Neural progenitor cell (in vitro differentiated cells): ENCODE results near the gene OR2C3. TPM values are rescaled to one million over a fixed set of nuclear protein-coding genes. Genes with fewer than 3 reads are reported as not detected.
A peak's percentile ranks its signal among the peaks of the same experiment; 100 is the strongest.

Source experiments
- DNase-seq: peaks from one replicate; pipeline ENCODE4 v3.0.0-alpha.2; 2016; ENCODE audit warnings: low spot score
- H2AFZ ChIP-seq: fragments of 200-600 bp; sonication (generic); replicated peaks from 2 replicates; pipeline ENCODE4 v1.6.1; 2016; ENCODE audit warnings: antibody characterized with exemption
- H3F3A ChIP-seq: fragments of 200-600 bp; sonication (generic); 2 replicates; pipeline ENCODE4 v1.6.1; 2016; ENCODE audit warnings: antibody characterized with exemption, low read depth
- H3K27ac ChIP-seq: fragments of 200-600 bp; sonication (generic); 2 replicates; pipeline ENCODE4 v1.5.1; 2016; ENCODE audit warnings: mild to moderate bottlenecking
- H3K27me3 ChIP-seq: fragments of 200-600 bp; sonication (generic); 2 replicates; pipeline ENCODE4 v1.6.1; 2016; ENCODE audit warnings: mild to moderate bottlenecking, moderate library complexity
- H3K36me3 ChIP-seq: fragments of 200-600 bp; sonication (generic); 2 replicates; pipeline ENCODE4 v1.5.1; 2016
- H3K4me1 ChIP-seq: fragments of 200-600 bp; sonication (generic); 2 replicates; pipeline ENCODE4 v1.6.1; 2016; ENCODE audit warnings: mixed run types
- H3K4me2 ChIP-seq: fragments of 200-600 bp; sonication (generic); 2 replicates; pipeline ENCODE4 v1.6.1; 2016
- H3K4me3 ChIP-seq: fragments of 200-600 bp; sonication (generic); 2 replicates; pipeline ENCODE4 v1.5.1; 2016
- H3K79me2 ChIP-seq: fragments of 200-600 bp; sonication (generic); 2 replicates; pipeline ENCODE4 v1.6.1; 2016; ENCODE audit warnings: low read depth
- H3K9ac ChIP-seq: fragments of 200-600 bp; sonication (generic); 2 replicates; pipeline ENCODE4 v1.6.1; 2016
- H3K9me3 ChIP-seq: fragments of 200-600 bp; sonication (generic); 2 replicates; pipeline ENCODE4 v1.5.1; 2016; ENCODE audit warnings: low read depth
- H4K20me1 ChIP-seq: fragments of 200-600 bp; sonication (generic); 2 replicates; pipeline ENCODE4 v1.6.1; 2016; ENCODE audit warnings: low read depth
- H3K27ac Mint-ChIP-seq: 3 replicates; pipeline ENCODE4 v1.8.0; 2021; ENCODE audit warnings: mixed read lengths
- H3K27me3 Mint-ChIP-seq: 2 replicates; pipeline ENCODE4 v1.8.0; 2022; ENCODE audit warnings: low read depth, mild to moderate bottlenecking, inconsistent platforms, moderate library complexity, mixed read lengths; ENCODE audit not compliant: insufficient read depth
- H3K36me3 Mint-ChIP-seq: 3 replicates; pipeline ENCODE4 v1.8.0; 2021; ENCODE audit warnings: mixed read lengths
- H3K4me1 Mint-ChIP-seq: 3 replicates; pipeline ENCODE4 v1.8.0; 2021; ENCODE audit warnings: mixed read lengths
- H3K4me3 Mint-ChIP-seq: 3 replicates; pipeline ENCODE4 v1.8.0; 2021; ENCODE audit warnings: mild to moderate bottlenecking, moderate library complexity, mixed read lengths
- H3K9me3 Mint-ChIP-seq: 3 replicates; pipeline ENCODE4 v1.8.0; 2020; ENCODE audit warnings: mixed read lengths
- CTCF ChIP-seq: fragments of 200-600 bp; sonication (generic); IDR thresholded peaks from 2 replicates; pipeline ENCODE4 v1.5.1; 2017; ENCODE audit warnings: antibody characterized with exemption, mild to moderate bottlenecking
- EZH2 ChIP-seq: fragments of 200-600 bp; sonication (generic); IDR thresholded peaks from 2 replicates; pipeline ENCODE4 v1.6.1; 2017; ENCODE audit warnings: antibody characterized with exemption, mild to moderate bottlenecking, moderate library complexity
- EZH2phosphoT487 ChIP-seq: fragments of 200-600 bp; sonication (generic); IDR thresholded peaks from 2 replicates; pipeline ENCODE4 v1.6.1; 2017; ENCODE audit warnings: antibody characterized with exemption
- total RNA-seq: library from RNA; depleted of rRNA; stranded (reverse); fragments of >200 nt; gene quantifications from 2 replicates; pipeline ENCODE4 v1.2.3, GENCODE V29; 2015; ENCODE audit warnings: low replicate concordance

OR2C3 gene
- total RNA-seq, 1 donor from 2014 or later = not detected

- H3K27me3 Mint-ChIP-seq = no peaks in the 10 kb centered on the region
- Histone ChIP-seq H3K9ac (no peak overlapping the region), H2AFZ (no peak overlapping the region), H3K4me2 (no peak overlapping the region), H3F3A (no peaks in the 10 kb centered on the region), H3K27me3 (no peaks in the 10 kb centered on the region), H3K36me3 (no peaks in the 10 kb centered on the region), H3K4me1 (no peaks in the 10 kb centered on the region), H3K9me3 (no peaks in the 10 kb centered on the region), H4K20me1 (no peaks in the 10 kb centered on the region), H3K27ac (no peak overlapping the region), H3K4me3 (no peak overlapping the region), H3K79me2 (no peaks in the 10 kb centered on the region)
- H3K9me3 Mint-ChIP-seq = peaks cover 11% of the 10 kb centered on the region
- H3K27ac Mint-ChIP-seq = no peak overlapping the region
- no peak for DNase-seq
- TF ChIP-seq EZH2phosphoT487 (no peak), CTCF (no peak), EZH2 (no peak)
- no peaks in the 10 kb centered on the region for H3K36me3 Mint-ChIP-seq
- no peak overlapping the region for H3K4me3 Mint-ChIP-seq
- H3K4me1 Mint-ChIP-seq = no peaks in the 10 kb centered on the region
These were observed 38.4 kb upstream of the OR2C3 start for GRCh38 chr1:247574664-247575063.

- Histone ChIP-seq H3F3A (no peaks in the 10 kb centered on the region), H3K36me3 (no peaks in the 10 kb centered on the region), H3K27ac (no peak overlapping the region), H3K4me1 (no peaks in the 10 kb centered on the region), H4K20me1 (no peaks in the 10 kb centered on the region), H3K9ac (no peak overlapping the region), H3K4me3 (no peak overlapping the region), H3K9me3 (no peaks in the 10 kb centered on the region), H3K27me3 (no peaks in the 10 kb centered on the region), H3K79me2 (no peaks in the 10 kb centered on the region), H3K4me2 (no peak overlapping the region), H2AFZ (no peak overlapping the region)
- Mint-ChIP-seq H3K36me3 (no peaks in the 10 kb centered on the region), H3K9me3 (peaks cover 14% of the 10 kb centered on the region), H3K4me3 (no peak overlapping the region), H3K27ac (no peak overlapping the region), H3K4me1 (no peaks in the 10 kb centered on the region), H3K27me3 (no peaks in the 10 kb centered on the region)
- no peak for TF ChIP-seq EZH2phosphoT487
- no peak for TF ChIP-seq CTCF
- TF ChIP-seq EZH2 = no peak
- DNase-seq = no peak
These were observed 38.0 kb upstream of the OR2C3 start for GRCh38 chr1:247574236-247574635.

GRCh38 chr1:247562198-247562597 is 26.0 kb upstream of the OR2C3 start:
- Histone ChIP-seq H3K4me3 (no peak overlapping the region), H3K27ac (no peak overlapping the region), H2AFZ (peak overlapping the region; percentile 27), H3K27me3 (no peaks in the 10 kb centered on the region), H3K9ac (no peak overlapping the region), H3K4me2 (no peak overlapping the region), H3F3A (no peaks in the 10 kb centered on the region), H4K20me1 (no peaks in the 10 kb centered on the region), H3K4me1 (no peaks in the 10 kb centered on the region), H3K79me2 (no peaks in the 10 kb centered on the region), H3K36me3 (no peaks in the 10 kb centered on the region), H3K9me3 (no peaks in the 10 kb centered on the region)
- H3K36me3 Mint-ChIP-seq = no peaks in the 10 kb centered on the region
- no peaks in the 10 kb centered on the region for H3K9me3 Mint-ChIP-seq
- H3K27me3 Mint-ChIP-seq = no peaks in the 10 kb centered on the region
- H3K27ac Mint-ChIP-seq = no peak overlapping the region
- H3K4me1 Mint-ChIP-seq = no peaks in the 10 kb centered on the region
- TF ChIP-seq EZH2phosphoT487 (no peak), CTCF (no peak), EZH2 (no peak)
- DNase-seq = no peak
- no peak overlapping the region for H3K4me3 Mint-ChIP-seq

GRCh38 chr1:247561711-247562110 is 25.5 kb upstream of the OR2C3 start:
- Histone ChIP-seq H2AFZ (peak overlapping the region; percentile 0), H3K9me3 (no peaks in the 10 kb centered on the region), H3K4me1 (no peaks in the 10 kb centered on the region), H3F3A (no peaks in the 10 kb centered on the region), H3K79me2 (no peaks in the 10 kb centered on the region), H3K36me3 (no peaks in the 10 kb centered on the region), H3K9ac (no peak overlapping the region), H4K20me1 (no peaks in the 10 kb centered on the region), H3K4me3 (no peak overlapping the region), H3K27me3 (no peaks in the 10 kb centered on the region), H3K27ac (no peak overlapping the region), H3K4me2 (no peak overlapping the region)
- H3K9me3 Mint-ChIP-seq = no peaks in the 10 kb centered on the region
- no peaks in the 10 kb centered on the region for H3K27me3 Mint-ChIP-seq
- peak; percentile 19 for DNase-seq
- H3K27ac Mint-ChIP-seq = no peak overlapping the region
- H3K4me1 Mint-ChIP-seq = no peaks in the 10 kb centered on the region
- no peak for TF ChIP-seq EZH2phosphoT487
- no peak overlapping the region for H3K4me3 Mint-ChIP-seq
- H3K36me3 Mint-ChIP-seq = no peaks in the 10 kb centered on the region
